Activated CD8-positive, alpha-beta T cell treated with anti-CD3 and anti-CD28 coated beads, Interleukin-2, amount 10 ng/mL, durations not matched to agents 7 days and 5 days (primary cell): ENCODE results near the gene ELK3. TPM values are rescaled to one million over a fixed set of nuclear protein-coding genes. Genes with fewer than 3 reads are reported as not detected.
A peak's percentile ranks its signal among the peaks of the same experiment; 100 is the strongest.
"Not testable (repeated sequence)": the region's sequence is repeated elsewhere in the genome, so short reads cannot be mapped to it uniquely, and the experiment has no call there.

Source experiments
- ATAC-seq: fragments of 150-1000 bp; cut with Tn5 transposase; one replicate; pipeline ENCODE4 v1.10.0; 2021; ENCODE audit warnings: moderate library complexity
- CTCF ChIA-PET: fragments of 350-600 bp; sonication (Branson Sonifier 250); formaldehyde crosslinking; loops from one replicate; lab custom pipeline; 2021; ENCODE audit warnings: antibody characterized with exemption; lab: Charles Lee
- POLR2A ChIA-PET: fragments of 350-600 bp; sonication (Branson Sonifier 250); formaldehyde crosslinking; loops from one replicate; lab custom pipeline; 2021; ENCODE audit warnings: antibody characterized with exemption; lab: Charles Lee
- DNase-seq: peaks from one replicate; pipeline ENCODE4 v3.0.0-alpha.2; 2020
- H3K27ac Mint-ChIP-seq: one replicate; pipeline ENCODE4 v1.8.0; 2021; ENCODE audit warnings: mild to moderate bottlenecking, mixed read lengths
- H3K27me3 Mint-ChIP-seq: one replicate; pipeline ENCODE4 v1.8.0; 2021; ENCODE audit warnings: low read depth, mixed read lengths
- H3K36me3 Mint-ChIP-seq: one replicate; pipeline ENCODE4 v1.8.0; 2021; ENCODE audit warnings: low read depth, mixed read lengths
- H3K4me1 Mint-ChIP-seq: one replicate; pipeline ENCODE4 v1.8.0; 2021; ENCODE audit warnings: low read depth, mixed read lengths
- H3K4me3 Mint-ChIP-seq: one replicate; pipeline ENCODE4 v1.8.0; 2021; ENCODE audit warnings: mild to moderate bottlenecking, mixed read lengths
- H3K9me3 Mint-ChIP-seq: one replicate; pipeline ENCODE4 v1.8.0; 2022; ENCODE audit warnings: mixed read lengths; ENCODE audit not compliant: insufficient read depth
- total RNA-seq, 2 experiments: library from RNA; stranded (reverse); gene quantifications; one replicate each; pipeline ENCODE4 v1.2.3, GENCODE V29; 2021

ELK3 gene
- total RNA-seq, 2 experiments from 2014 or later: 17.6 to 18.1 TPM

GRCh38 chr12:96313606-96314005, 119.4 kb downstream of the ELK3 start:
- Mint-ChIP-seq H3K9me3 (no peaks in the 10 kb centered on the region), H3K4me3 (no peak overlapping the region), H3K4me1 (peaks cover 11% of the 10 kb centered on the region), H3K36me3 (peaks cover 21% of the 10 kb centered on the region), H3K27ac (no peak overlapping the region), H3K27me3 (no peaks in the 10 kb centered on the region)
- DNase-seq: no peak
- ATAC-seq: no peak
- ChIA-PET CTCF (interaction anchor here (0.6 to 2.5 kb wide), 3 partner anchors 85 to 92 kb away, joined by 3 to 6 read pairs (median 4); partner anchors contain the start of gene CDK17), POLR2A (interaction anchor here (0.7 kb wide), 1 partner anchor 14 kb away, joined by 4 read pairs; no protein-coding TSS in a partner anchor)

GRCh38 chr12:96314723-96315122, 120.5 kb downstream of the ELK3 start:
- ATAC-seq (no peak), DNase-seq (no peak)
- Mint-ChIP-seq H3K27me3 (no peaks in the 10 kb centered on the region), H3K4me3 (no peak overlapping the region), H3K9me3 (no peaks in the 10 kb centered on the region), H3K36me3 (peaks cover 15% of the 10 kb centered on the region), H3K27ac (no peak overlapping the region), H3K4me1 (peaks cover 11% of the 10 kb centered on the region)
- CTCF ChIA-PET: interaction anchor here (0.7 to 1.2 kb wide), 4 partner anchors 12 to 355 kb away, joined by 3 to 4 read pairs (median 3); no protein-coding TSS in a partner anchor
- POLR2A ChIA-PET: interaction anchor here (1.0 kb wide), 2 partner anchors 84 to 86 kb away, joined by 3 to 4 read pairs; no protein-coding TSS in a partner anchor

GRCh38 chr12:96315741-96316481, 121.7 kb downstream of the ELK3 start:
- Mint-ChIP-seq H3K4me1 (peaks cover 11% of the 10 kb centered on the region), H3K36me3 (peaks cover 12% of the 10 kb centered on the region), H3K27ac (peak overlapping the region; percentile 72), H3K4me3 (peak overlapping the region; percentile 84)
- ChIA-PET POLR2A (interaction anchor here (1.0 kb wide), 2 partner anchors 83 to 85 kb away, joined by 3 to 4 read pairs; no protein-coding TSS in a partner anchor), CTCF (interaction anchor here (1.0 to 1.2 kb wide), 3 partner anchors 9 to 34 kb away, joined by 3 to 4 read pairs (median 3); no protein-coding TSS in a partner anchor)
- peak; percentile 53 for ATAC-seq
- not testable (repeated sequence) for H3K27me3 Mint-ChIP-seq, H3K9me3 Mint-ChIP-seq, DNase-seq

- Mint-ChIP-seq H3K4me1 (peaks cover 11% of the 10 kb centered on the region), H3K36me3 (peaks cover 18% of the 10 kb centered on the region)
- DNase-seq, CTCF ChIA-PET, ATAC-seq, POLR2A ChIA-PET, H3K9me3 Mint-ChIP-seq, H3K4me3 Mint-ChIP-seq, H3K27ac Mint-ChIP-seq, H3K27me3 Mint-ChIP-seq: not testable (repeated sequence)
These were observed 123.6 kb downstream of the ELK3 start for GRCh38 chr12:96317801-96318200.

Other genes with a start within 250 kb of the ELK3 start
- under 1 TPM; 0.63 to 0.74 TPM for gene HAL, start 198.0 kb upstream of the ELK3 start, total RNA-seq
- 10 to 100 TPM; 44.5 to 48.8 TPM for gene LTA4H, start 158.8 kb upstream of the ELK3 start, total RNA-seq
- 10 to 100 TPM; 38.2 to 39.5 TPM for gene CDK17, start 206.1 kb downstream of the ELK3 start, total RNA-seq